Smooth muscle cell (in vitro differentiated cells): ENCODE data around the gene KRT78. TPM values are rescaled to one million over a fixed set of nuclear protein-coding genes. Genes with fewer than 3 reads are reported as not detected.

Source experiments
- DNase-seq: peaks from one replicate; lab custom pipeline; 2025; ENCODE audit not compliant: unreplicated experiment; lab: John Stamatoyannopoulos, UW
- H2AFZ ChIP-seq: fragments of 200-600 bp; sonication (generic); 2 replicates; pipeline ENCODE4 v1.6.0; 2016; ENCODE audit warnings: antibody characterized with exemption, low read depth, mild to moderate bottlenecking
- H3F3A ChIP-seq: fragments of 200-600 bp; sonication (generic); 2 replicates; pipeline ENCODE4 v1.6.0; 2017; ENCODE audit warnings: antibody characterized with exemption, low read depth
- H3K27ac ChIP-seq: fragments of 200-600 bp; sonication (generic); 2 replicates; pipeline ENCODE4 v1.5.1; 2016; ENCODE audit warnings: low read depth, mild to moderate bottlenecking
- H3K27me3 ChIP-seq: fragments of 200-600 bp; sonication (generic); 2 replicates; pipeline ENCODE4 v1.6.1; 2016; ENCODE audit warnings: low read depth, mild to moderate bottlenecking
- H3K36me3 ChIP-seq: fragments of 200-600 bp; sonication (generic); 2 replicates; pipeline ENCODE4 v1.5.1; 2016; ENCODE audit warnings: low read depth
- H3K4me1 ChIP-seq: fragments of 200-600 bp; sonication (generic); 2 replicates; pipeline ENCODE4 v1.5.1; 2016; ENCODE audit warnings: low read depth
- H3K4me2 ChIP-seq: fragments of 200-600 bp; sonication (generic); 2 replicates; pipeline ENCODE4 v1.6.0; 2016; ENCODE audit warnings: mild to moderate bottlenecking
- H3K4me3 ChIP-seq: fragments of 200-600 bp; sonication (generic); 2 replicates; pipeline ENCODE4 v1.5.1; 2016; ENCODE audit warnings: mild to moderate bottlenecking
- H3K79me2 ChIP-seq: fragments of 200-600 bp; sonication (generic); 2 replicates; pipeline ENCODE4 v1.6.0; 2016; ENCODE audit warnings: low read depth, mild to moderate bottlenecking
- H3K9ac ChIP-seq: fragments of 200-600 bp; sonication (generic); 2 replicates; pipeline ENCODE4 v1.6.0; 2016; ENCODE audit warnings: low read depth
- H3K9me3 ChIP-seq: fragments of 200-600 bp; sonication (generic); replicated peaks from 2 replicates; pipeline ENCODE4 v1.5.1; 2016; ENCODE audit warnings: low read depth
- H4K20me1 ChIP-seq: fragments of 200-600 bp; sonication (generic); 2 replicates; pipeline ENCODE4 v1.6.0; 2016; ENCODE audit warnings: low read depth
- CTCF ChIP-seq: fragments of 200-600 bp; sonication (generic); IDR thresholded peaks from 2 replicates; pipeline ENCODE4 v1.5.1; 2017; ENCODE audit warnings: borderline replicate concordance, mild to moderate bottlenecking, antibody characterized with exemption; ENCODE audit not compliant: insufficient read depth, poor library complexity, severe bottlenecking
- WGBS: methylation state at CpG from one replicate; pipeline ENCODE4 v1.1.7; 2016; ENCODE audit warnings: low lambda C conversion rate; 5-methylcytosine and 5-hydroxymethylcytosine counted together
- polyA plus RNA-seq: library from polyadenylated mRNA; unstranded; fragments of >200 nt; fragmentation: Nextera tagmentation; extraction: Ambion mirVana; gene quantifications from 2 replicates; pipeline ENCODE4 v1.2.1, GENCODE V29; 2016
- total RNA-seq: library from RNA; depleted of rRNA; stranded (reverse); fragments of >200 nt; gene quantifications from 2 replicates; pipeline ENCODE4 v1.2.3, GENCODE V29; 2014

KRT78 gene
- total and polyA plus RNA-seq, 2 experiments from 2014 or later, result 1.6 to 2.7 TPM

- H3K27me3 ChIP-seq, result no peaks in the 10 kb centered on the region
- H3K4me1 ChIP-seq, result no peaks in the 10 kb centered on the region
- no peaks in the 10 kb centered on the region for H3K9me3 ChIP-seq
- H3K9ac ChIP-seq, result no peak overlapping the region
- H3K79me2 ChIP-seq, result no peaks in the 10 kb centered on the region
- peaks cover 3% of the 10 kb centered on the region for H3K36me3 ChIP-seq
- H3F3A ChIP-seq, result peaks cover 11% of the 10 kb centered on the region
- H3K4me3 ChIP-seq, result no peak overlapping the region
- no peak for TF ChIP-seq CTCF
- H2AFZ ChIP-seq, result no peak overlapping the region
- H3K27ac ChIP-seq, result no peak overlapping the region
- DNase-seq, result no peak
- no peak overlapping the region for H3K4me2 ChIP-seq
- H4K20me1 ChIP-seq, result peaks cover 14% of the 10 kb centered on the region
These were observed 44.2 kb upstream of the KRT78 start for GRCh38 chr12:52892974-52893373.

- no peak overlapping the region for H3K4me2 ChIP-seq
- H2AFZ ChIP-seq, result no peak overlapping the region
- no peak overlapping the region for H3K27ac ChIP-seq
- no peak for DNase-seq
- H3K79me2 ChIP-seq, result no peaks in the 10 kb centered on the region
- TF ChIP-seq CTCF, result no peak
- H3K4me1 ChIP-seq, result no peaks in the 10 kb centered on the region
- 87% methylated on average over 7 of the region's 7 CpGs for WGBS
- H3K9ac ChIP-seq, result no peak overlapping the region
- peaks cover 8% of the 10 kb centered on the region for H4K20me1 ChIP-seq
- H3F3A ChIP-seq, result peaks cover 6% of the 10 kb centered on the region
- H3K9me3 ChIP-seq, result no peaks in the 10 kb centered on the region
- H3K36me3 ChIP-seq, result no peaks in the 10 kb centered on the region
- no peaks in the 10 kb centered on the region for H3K27me3 ChIP-seq
- no peak overlapping the region for H3K4me3 ChIP-seq
These were observed 43.5 kb upstream of the KRT78 start for GRCh38 chr12:52892207-52892852.

GRCh38 chr12:52891044-52891443, 42.2 kb upstream of the KRT78 start:
- Histone ChIP-seq H3F3A (no peaks in the 10 kb centered on the region), H3K27me3 (no peaks in the 10 kb centered on the region), H2AFZ (no peak overlapping the region), H3K4me2 (no peak overlapping the region), H3K4me1 (no peaks in the 10 kb centered on the region), H3K27ac (no peak overlapping the region), H3K9ac (no peak overlapping the region), H4K20me1 (no peaks in the 10 kb centered on the region), H3K9me3 (no peaks in the 10 kb centered on the region), H3K4me3 (no peak overlapping the region), H3K79me2 (no peaks in the 10 kb centered on the region), H3K36me3 (no peaks in the 10 kb centered on the region)
- 81% methylated on average over 2 of the region's 2 CpGs for WGBS
- no peak for DNase-seq
- no peak for TF ChIP-seq CTCF

- H3F3A ChIP-seq, result no peaks in the 10 kb centered on the region
- H3K79me2 ChIP-seq, result no peaks in the 10 kb centered on the region
- no peak overlapping the region for H3K4me3 ChIP-seq
- no peaks in the 10 kb centered on the region for H3K4me1 ChIP-seq
- no peak overlapping the region for H3K27ac ChIP-seq
- H3K4me2 ChIP-seq, result no peak overlapping the region
- no peaks in the 10 kb centered on the region for H3K27me3 ChIP-seq
- no peak overlapping the region for H2AFZ ChIP-seq
- WGBS, result 83% methylated on average over 3 of the region's 3 CpGs
- H3K36me3 ChIP-seq, result no peaks in the 10 kb centered on the region
- H3K9me3 ChIP-seq, result no peaks in the 10 kb centered on the region
- TF ChIP-seq CTCF, result no peak
- no peaks in the 10 kb centered on the region for H4K20me1 ChIP-seq
- no peak overlapping the region for H3K9ac ChIP-seq
- DNase-seq, result no peak
These were observed 41.6 kb upstream of the KRT78 start for GRCh38 chr12:52890417-52890816.
